ENCODE measurements around the gene DYNC2I2.
"Not testable (repeated sequence)": the region's sequence is repeated elsewhere in the genome, so short reads cannot be mapped to it uniquely, and the experiment has no call there.

The DYNC2I2 gene

GRCh38 chr9:128689820-128690683 lies 33.4 kb upstream of the DYNC2I2 start:
- peak; percentile 6 for ATAC-seq
- peaks cover 72% of the 10 kb centered on the region for H3K4me1 Mint-ChIP-seq

GRCh38 chr9:128689293-128689774 lies 32.7 kb upstream of the DYNC2I2 start:
- Mint-ChIP-seq H3K4me1 (peaks cover 73% of the 10 kb centered on the region), H3K27ac (peak overlapping the region in 1 of 2 donors; percentile 85), H3K9me3 (no peaks in the 10 kb centered on the region), H3K4me3 (peak overlapping the region; percentile 70 to 75), H3K27me3 (no peaks in the 10 kb centered on the region)
- DNase-seq (no peak), ATAC-seq (peak; percentile 4)

More at GRCh38 chr9:128689820-128690683, 33.4 kb upstream of the DYNC2I2 start:
- peak overlapping the region; percentile 91 to 98 for H3K4me3 Mint-ChIP-seq
- peak overlapping the region; percentile 97 to 99 for H3K27ac Mint-ChIP-seq
- H3K27me3 Mint-ChIP-seq = no peaks in the 10 kb centered on the region
- no peaks in the 10 kb centered on the region for H3K9me3 Mint-ChIP-seq
- peak; percentile 30 to 38 for DNase-seq

- peak within 1 kb of the TSS; percentile 80 to 86 for H3K4me3 Mint-ChIP-seq
- peak within 1 kb of the TSS; percentile 85 to 93 for H3K27ac Mint-ChIP-seq
- H3K4me1 Mint-ChIP-seq = peaks cover 69% of the 10 kb centered on the region
- H3K27me3 Mint-ChIP-seq = no peaks in the 10 kb centered on the region
- peak; percentile 95 to 97 for DNase-seq
- H3K9me3 Mint-ChIP-seq = no peaks in the 10 kb centered on the region
- ATAC-seq = peak; percentile 82
Observed at GRCh38 chr9:128688501-128689292, 32.0 kb upstream of the DYNC2I2 start, which contains the start of gene SET. SET (plus strand) TSS chr9:128689222; CDS start chr9:128689583, 361 bp downstream.

- no peak for DNase-seq
- Mint-ChIP-seq H3K4me1 (peaks cover 65% of the 10 kb centered on the region), H3K27me3 (no peaks in the 10 kb centered on the region), H3K9me3 (no peaks in the 10 kb centered on the region), H3K4me3 (peak overlapping the region; percentile 44 to 80), H3K27ac (no peak overlapping the region)
- ATAC-seq = no peak
Observed at GRCh38 chr9:128687453-128687852, 30.8 kb upstream of the DYNC2I2 start.

GRCh38 chr9:128685636-128686489 lies 29.2 kb upstream of the DYNC2I2 start:
- H3K27me3 Mint-ChIP-seq = no peaks in the 10 kb centered on the region
- no peak for DNase-seq
- H3K4me3 Mint-ChIP-seq = peak overlapping the region; percentile 95 to 99
- H3K27ac Mint-ChIP-seq = peak overlapping the region; percentile 94 to 98
- H3K4me1 Mint-ChIP-seq = peaks cover 58% of the 10 kb centered on the region
- no peaks in the 10 kb centered on the region for H3K9me3 Mint-ChIP-seq
- ATAC-seq = peak; percentile 18

GRCh38 chr9:128684325-128685199 lies 27.9 kb upstream of the DYNC2I2 start:
- ATAC-seq = peak; percentile 71
- H3K9me3 Mint-ChIP-seq = no peaks in the 10 kb centered on the region
- peak overlapping the region; percentile 94 to 98 for H3K27ac Mint-ChIP-seq

GRCh38 chr9:128684065-128684324 lies 27.3 kb upstream of the DYNC2I2 start:
- peaks cover 58% of the 10 kb centered on the region for H3K4me1 Mint-ChIP-seq

More at GRCh38 chr9:128684325-128685199, 27.9 kb upstream of the DYNC2I2 start:
- Mint-ChIP-seq H3K4me1 (peaks cover 58% of the 10 kb centered on the region), H3K27me3 (no peaks in the 10 kb centered on the region), H3K4me3 (peak overlapping the region; percentile 95 to 99)
- DNase-seq = peak; percentile 73 to 84

GRCh38 chr9:128683340-128684064 lies 26.9 kb upstream of the DYNC2I2 start:
- peak; percentile 27 to 55 for DNase-seq
- Mint-ChIP-seq H3K9me3 (no peaks in the 10 kb centered on the region), H3K27me3 (no peaks in the 10 kb centered on the region), H3K4me3 (peak overlapping the region; percentile 95 to 99), H3K27ac (peak overlapping the region; percentile 94 to 98), H3K4me1 (peaks cover 58% of the 10 kb centered on the region)
- peak; percentile 50 for ATAC-seq

More at GRCh38 chr9:128684065-128684324, 27.3 kb upstream of the DYNC2I2 start:
- ATAC-seq = no peak
- Mint-ChIP-seq H3K27me3 (no peaks in the 10 kb centered on the region), H3K4me3 (peak overlapping the region; percentile 95 to 99), H3K9me3 (no peaks in the 10 kb centered on the region), H3K27ac (peak overlapping the region; percentile 94 to 98)
- DNase-seq = no peak

- DNase-seq (no peak), ATAC-seq (no peak)
- Mint-ChIP-seq H3K4me3 (no peak overlapping the region), H3K4me1 (peaks cover 13% of the 10 kb centered on the region), H3K27ac (no peak overlapping the region), H3K27me3 (no peaks in the 10 kb centered on the region), H3K9me3 (no peaks in the 10 kb centered on the region)
Observed at GRCh38 chr9:128677794-128678193, 21.1 kb upstream of the DYNC2I2 start.

- ATAC-seq = no peak
- no peaks in the 10 kb centered on the region for H3K27me3 Mint-ChIP-seq
- H3K9me3 Mint-ChIP-seq = no peaks in the 10 kb centered on the region
- no peak for DNase-seq
- no peak overlapping the region for H3K4me3 Mint-ChIP-seq
- peaks cover 5% of the 10 kb centered on the region for H3K4me1 Mint-ChIP-seq
- H3K27ac Mint-ChIP-seq = peak overlapping the region in 1 of 2 donors; percentile 12
Observed at GRCh38 chr9:128675382-128675781, 18.7 kb upstream of the DYNC2I2 start.

GRCh38 chr9:128669786-128670185 lies 13.1 kb upstream of the DYNC2I2 start:
- no peaks in the 10 kb centered on the region for H3K27me3 Mint-ChIP-seq
- H3K27ac Mint-ChIP-seq = no peak overlapping the region
- H3K9me3 Mint-ChIP-seq = no peaks in the 10 kb centered on the region
- H3K4me1 Mint-ChIP-seq = peaks cover 4% of the 10 kb centered on the region
- DNase-seq = no peak
- no peak overlapping the region for H3K4me3 Mint-ChIP-seq
- ATAC-seq = no peak

- H3K4me3 Mint-ChIP-seq, H3K27ac Mint-ChIP-seq, H3K4me1 Mint-ChIP-seq, ATAC-seq, H3K27me3 Mint-ChIP-seq, DNase-seq, H3K9me3 Mint-ChIP-seq: not testable (repeated sequence)
Observed at GRCh38 chr9:128666481-128666941, 9.9 kb upstream of the DYNC2I2 start.

- peaks cover 4% of the 10 kb centered on the region for H3K4me1 Mint-ChIP-seq
- peak overlapping the region in 1 of 2 donors; percentile 96 for H3K4me3 Mint-ChIP-seq
Observed at GRCh38 chr9:128657796-128658195, 1.1 kb upstream of the DYNC2I2 start.

More at GRCh38 chr9:128657796-128658195, 1.1 kb upstream of the DYNC2I2 start:
- DNase-seq (no peak), ATAC-seq (no peak)
- no peaks in the 10 kb centered on the region for H3K27me3 Mint-ChIP-seq
- H3K27ac Mint-ChIP-seq = peak overlapping the region in 1 of 2 donors; percentile 100
- no peaks in the 10 kb centered on the region for H3K9me3 Mint-ChIP-seq
